TTC549 (cell line): ENCODE data around the gene IGF2BP1.

ENCODE experiments used
- FAIRE-seq: peaks from 2 replicates; lab custom pipeline; 2012; peaks lifted over from hg19 to GRCh38; lab: Jason Lieb, UNC

IGF2BP1 gene

GRCh38 chr17:48997103-48997826 is at the start of gene IGF2BP1:
TSS of gene IGF2BP1 (plus strand) at chr17:48997385. CDS start at chr17:48997746, 361 bp downstream.
- FAIRE-seq, result no peak

DNA sequence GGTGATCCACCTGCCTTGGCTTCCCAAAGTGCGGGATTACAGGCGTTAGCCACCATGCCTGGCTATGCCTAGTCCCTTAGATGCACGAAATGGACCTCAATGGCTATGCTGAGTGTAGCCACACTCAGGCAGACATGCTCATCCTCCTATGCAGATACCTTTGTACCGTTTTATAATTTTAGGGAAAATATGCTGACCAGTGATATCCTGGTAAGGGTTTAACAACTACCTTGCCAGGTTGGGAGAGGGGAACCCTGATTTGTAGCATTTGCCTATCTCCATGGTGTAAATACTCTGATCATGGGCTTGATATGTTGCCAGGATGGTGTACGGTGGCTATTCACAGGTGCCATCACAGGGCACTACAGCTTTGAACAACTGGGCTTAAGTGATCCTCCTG is 45.6 kb upstream of the IGF2BP1 start:
- no peak for FAIRE-seq

- FAIRE-seq, result no peak
Measured at GRCh38 chr17:48952904-48953303, 44.3 kb upstream of the IGF2BP1 start.

DNA sequence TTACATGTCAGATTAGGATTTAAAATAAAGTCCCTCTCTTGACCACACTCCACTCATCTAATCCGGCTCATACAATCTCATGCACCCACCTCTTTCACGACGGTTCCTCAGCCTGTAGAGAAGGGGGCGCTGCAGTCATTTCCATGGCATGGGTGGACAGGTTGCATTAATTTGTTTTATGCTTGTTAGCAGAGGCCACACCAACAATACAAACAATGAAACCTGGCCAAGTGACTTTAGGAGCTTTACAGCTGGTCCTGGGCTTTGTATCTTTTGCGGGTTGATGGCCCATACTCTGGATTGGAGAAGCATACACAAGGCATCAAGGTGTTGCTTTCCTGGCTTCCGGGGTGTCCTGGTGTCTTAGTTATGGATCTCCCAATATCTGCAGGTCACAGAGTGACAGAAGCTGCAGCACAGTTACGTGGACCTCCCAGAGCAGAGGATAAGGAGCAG is 42.9 kb upstream of the IGF2BP1 start:
- FAIRE-seq, result no peak

- FAIRE-seq, result no peak
Measured at GRCh38 chr17:48960834-48961515, 36.2 kb upstream of the IGF2BP1 start.

DNA sequence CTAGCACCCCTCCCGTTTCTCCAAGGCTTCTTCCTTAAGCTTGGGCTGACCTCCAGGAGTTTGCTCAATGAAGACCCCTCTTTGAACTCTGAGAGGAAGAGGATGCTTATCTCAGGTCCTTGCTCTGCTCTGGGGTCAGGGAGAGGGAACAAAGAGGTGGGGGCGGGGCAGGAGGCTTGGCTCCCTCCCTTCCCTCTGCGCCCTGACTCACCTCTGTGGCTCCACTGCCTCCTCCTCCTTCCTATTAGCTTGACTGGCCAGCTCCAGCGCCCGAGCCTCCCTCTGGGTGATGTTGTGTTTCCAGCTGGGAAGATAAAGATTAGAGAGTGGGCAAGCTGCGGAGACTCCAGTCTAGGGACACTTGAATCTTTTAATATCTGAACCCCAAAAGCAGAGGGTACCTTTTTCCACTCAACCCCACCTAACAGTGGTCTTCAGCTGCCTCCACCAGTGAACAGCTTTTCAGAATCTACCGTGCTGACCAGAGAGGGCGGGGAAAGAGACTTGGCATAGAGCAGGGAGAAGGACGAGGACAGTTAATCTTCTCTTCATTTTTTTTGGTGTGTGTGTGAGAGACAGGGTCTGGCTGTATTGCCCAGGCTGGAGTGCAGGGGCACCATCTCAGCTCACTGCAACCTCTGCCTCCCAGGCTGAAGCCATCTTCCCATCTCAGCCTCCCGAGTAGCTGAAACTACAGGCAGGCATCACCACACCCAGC is 35.5 kb upstream of the IGF2BP1 start:
- no peak for FAIRE-seq

DNA sequence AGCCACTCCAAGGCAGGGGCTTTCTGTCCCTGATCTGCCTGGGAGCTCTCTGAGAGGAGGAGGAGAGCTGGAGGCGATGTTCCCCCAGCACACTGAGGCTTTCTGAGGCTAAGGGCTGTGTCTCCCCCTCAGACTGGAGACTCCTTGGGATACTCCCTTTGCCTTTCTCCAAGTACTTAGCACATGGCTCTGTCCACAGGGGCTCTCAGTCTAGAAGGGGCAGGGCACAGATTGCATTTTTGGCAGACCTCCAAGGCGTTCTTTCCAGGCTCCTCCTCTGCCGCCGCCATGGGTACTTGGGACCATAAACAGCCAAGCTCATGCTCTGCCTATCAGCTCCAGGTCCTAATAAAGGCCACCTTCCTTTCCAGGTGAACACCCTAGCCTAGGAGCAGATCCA is 27.0 kb upstream of the IGF2BP1 start:
- FAIRE-seq, result no peak

GRCh38 chr17:48970865-48971687 is 26.1 kb upstream of the IGF2BP1 start:
- FAIRE-seq, result no peak

- no peak for FAIRE-seq
Measured at GRCh38 chr17:48972749-48973097, 24.5 kb upstream of the IGF2BP1 start.

GRCh38 chr17:48973806-48974205 is 23.4 kb upstream of the IGF2BP1 start:
- FAIRE-seq, result no peak

GRCh38 chr17:48981927-48982539 is 15.2 kb upstream of the IGF2BP1 start:
- no peak for FAIRE-seq

DNA sequence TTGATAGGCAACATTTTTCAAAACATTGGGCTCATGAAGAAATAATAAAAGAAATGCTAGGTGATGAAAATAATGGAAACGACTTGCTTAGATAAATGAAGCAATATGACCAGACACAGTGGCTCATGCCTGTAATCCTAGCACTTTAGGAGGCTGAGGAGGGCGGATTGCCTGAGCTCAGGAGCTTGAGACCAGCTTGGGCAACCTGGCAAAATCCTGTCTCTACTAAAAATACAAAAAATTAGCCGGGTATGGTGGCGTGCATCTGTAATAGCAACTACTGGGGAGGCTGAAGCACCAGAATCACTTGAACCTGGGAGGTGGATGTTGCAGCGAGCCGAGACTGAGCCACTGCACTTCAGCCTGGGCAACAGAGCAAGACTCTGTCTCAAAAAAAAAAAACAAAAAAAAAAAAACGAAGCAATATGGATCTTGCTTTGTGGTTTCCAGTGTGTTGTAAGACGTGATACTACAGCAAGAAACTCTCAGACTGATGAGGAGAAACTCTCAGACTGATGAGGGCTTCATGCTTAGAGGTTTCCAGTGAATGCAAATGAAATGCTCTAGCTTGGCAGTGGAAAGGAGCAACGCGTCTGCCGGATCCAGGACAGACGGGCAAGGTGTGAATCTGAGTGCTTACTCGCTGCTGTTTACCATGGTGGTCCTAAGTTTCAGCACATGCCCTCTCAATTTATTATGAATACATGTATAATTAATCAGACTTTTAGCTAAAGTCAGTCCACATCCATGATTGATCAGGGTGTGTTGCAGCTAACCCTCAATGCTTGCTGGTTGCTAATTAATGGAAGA is 11.5 kb upstream of the IGF2BP1 start:
- FAIRE-seq, result no peak

DNA sequence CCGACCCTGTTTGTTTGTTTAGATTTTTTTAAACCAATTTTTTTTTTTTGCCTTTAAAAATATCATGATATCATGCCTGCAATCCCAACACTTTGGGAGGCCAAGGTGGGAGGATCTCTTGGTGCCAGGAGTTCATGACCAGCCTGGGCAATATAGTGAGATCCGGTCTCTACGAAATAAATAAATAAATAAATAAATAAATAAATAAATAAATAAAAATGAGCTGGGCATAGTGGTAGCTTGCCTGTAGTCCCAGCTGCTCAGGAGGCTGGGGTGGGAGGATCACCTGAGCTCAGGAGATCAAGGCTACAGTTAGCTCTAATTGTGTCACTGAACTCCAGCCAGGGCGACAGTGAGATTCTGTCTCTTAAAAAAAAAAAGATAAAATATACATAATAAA is 8.1 kb upstream of the IGF2BP1 start:
- no peak for FAIRE-seq

- no peak for FAIRE-seq
Measured at GRCh38 chr17:48990882-48991357, 6.3 kb upstream of the IGF2BP1 start.

DNA sequence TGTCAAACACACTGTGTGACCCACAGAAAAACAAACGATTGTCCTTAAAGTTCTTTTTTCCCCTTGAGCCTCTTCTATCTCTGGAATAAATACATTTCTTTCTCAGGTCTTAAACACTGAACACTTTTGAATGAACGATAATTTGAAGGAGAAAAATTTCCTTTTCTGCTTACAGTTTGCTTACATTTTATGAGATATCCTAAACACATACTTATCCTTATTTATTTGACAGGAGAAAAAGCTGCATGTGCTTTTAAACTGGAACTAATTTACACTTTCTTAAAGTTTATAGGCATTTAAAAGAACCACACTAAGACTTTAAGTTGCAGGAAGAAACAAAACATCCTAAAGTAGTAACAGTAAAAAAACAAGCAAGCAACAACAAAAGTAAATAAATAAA is 4.7 kb upstream of the IGF2BP1 start:
- peak; percentile 91 for FAIRE-seq

DNA sequence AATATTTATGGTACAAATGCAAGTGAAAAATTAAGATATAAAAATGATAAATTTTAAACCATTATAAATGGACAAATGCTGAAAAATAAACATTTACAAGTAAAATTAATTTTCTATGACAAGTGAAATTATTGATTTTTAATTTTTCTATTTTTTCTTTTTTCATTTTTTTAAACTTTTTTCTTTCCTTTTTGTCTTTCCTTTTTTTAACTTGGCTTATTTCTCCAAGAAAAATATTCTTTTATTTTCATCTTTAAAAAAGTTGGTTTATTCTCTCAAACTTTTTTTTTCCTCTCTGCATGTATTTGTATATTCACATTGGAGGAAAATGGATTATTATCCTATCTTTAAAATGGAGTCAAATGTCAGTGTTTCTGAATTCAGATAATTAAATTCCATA is 3.9 kb upstream of the IGF2BP1 start:
- no peak for FAIRE-seq

DNA sequence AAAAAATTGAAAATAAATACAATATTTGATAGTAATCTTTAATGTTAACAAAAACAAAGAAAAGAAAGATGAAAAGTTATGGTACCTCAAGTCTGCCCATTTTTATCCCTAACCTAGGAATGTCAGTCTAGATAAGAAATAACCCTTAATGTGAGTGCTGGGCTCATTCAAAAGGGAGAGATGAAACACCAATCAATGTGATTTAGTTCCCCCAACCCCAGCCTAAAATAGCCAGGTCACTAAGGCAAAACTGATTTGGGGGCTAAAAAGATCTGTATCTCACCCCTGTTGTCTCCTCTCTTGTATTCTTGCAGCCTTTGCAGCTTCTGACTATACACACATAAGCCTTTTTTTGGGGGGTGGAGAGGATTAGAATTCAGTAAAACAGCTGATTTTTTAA is 3.2 kb upstream of the IGF2BP1 start:
- no peak for FAIRE-seq

DNA sequence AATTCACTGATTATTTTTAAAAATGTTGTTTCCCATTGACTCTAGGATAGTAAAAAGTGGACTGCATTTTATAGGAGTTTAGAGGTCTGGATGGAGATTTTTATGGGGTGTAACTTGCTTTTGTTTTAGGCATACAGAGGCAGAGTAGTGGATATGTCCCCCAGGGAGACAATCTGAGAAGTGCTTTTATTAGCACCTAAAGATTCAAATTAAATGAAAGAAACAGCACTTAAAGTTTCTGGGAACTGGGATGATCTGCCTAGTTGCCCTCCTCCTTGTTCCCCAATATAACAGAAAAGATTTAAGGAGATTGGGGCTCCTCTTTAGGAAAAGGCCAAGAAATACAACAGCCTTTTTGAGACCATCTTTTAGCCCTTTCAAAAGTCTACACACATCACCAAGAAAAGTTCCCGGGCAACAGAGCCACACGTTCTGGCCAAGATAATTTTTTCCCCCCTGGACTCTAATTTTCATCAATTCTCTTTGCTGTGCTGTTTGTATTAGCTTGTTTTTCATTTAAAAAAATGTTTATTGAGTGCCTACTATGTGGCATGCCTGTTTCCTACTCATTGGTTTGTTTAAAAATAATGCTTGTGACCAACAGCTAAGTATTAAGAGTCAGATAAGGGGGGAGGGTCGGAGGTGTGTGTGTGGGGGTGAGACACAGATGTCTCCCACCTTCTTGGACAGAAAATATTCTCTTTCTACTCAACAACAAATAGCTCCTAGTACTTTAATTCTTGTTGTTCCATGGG is 2.5 kb upstream of the IGF2BP1 start:
- no peak for FAIRE-seq

DNA sequence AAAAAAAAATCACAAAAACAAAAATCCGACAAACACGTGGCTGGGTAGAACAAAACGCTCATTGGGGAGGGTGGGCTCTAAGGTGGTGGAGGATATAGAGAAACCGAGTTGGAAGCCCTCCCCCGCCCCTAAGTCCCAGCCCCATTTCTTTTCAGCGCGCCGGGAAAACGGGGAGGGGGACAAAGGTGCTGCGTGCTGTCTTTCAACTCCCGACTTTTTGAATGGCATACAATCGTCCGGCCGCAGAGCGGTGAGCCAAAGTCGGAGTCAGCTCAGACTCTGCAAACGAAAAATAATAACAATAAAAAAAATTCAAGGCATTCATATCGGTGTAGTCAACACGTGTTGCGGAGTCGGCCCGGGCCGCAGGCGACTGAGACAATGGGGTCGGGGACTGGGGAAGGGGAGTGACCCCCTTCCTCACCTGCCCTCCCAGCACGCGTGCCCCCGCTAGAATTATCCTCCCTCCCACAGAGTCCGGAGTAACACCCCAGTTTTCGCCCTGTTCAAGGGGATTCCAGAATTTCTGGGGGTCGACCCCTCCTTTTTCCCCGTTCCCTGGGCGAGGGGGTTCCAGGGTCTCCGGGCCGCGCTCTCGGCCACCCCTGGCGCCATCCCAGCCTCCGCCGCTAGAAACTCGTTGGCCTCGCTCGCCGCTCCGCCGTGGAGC is 1.7 kb upstream of the IGF2BP1 start:
- peak; percentile 64 for FAIRE-seq
